ENCODE measurements around the gene SLC22A5.

- no peak for TF ChIP-seq CTCF (IDR thresholded peaks at IDR 0.05)
- no peak for TF ChIP-seq POLR2A (IDR thresholded peaks at IDR 0.05)
- TF ChIP-seq POLR2AphosphoS5 (IDR thresholded peaks at IDR 0.05), result no peak
These were observed 49.5 kb upstream of the SLC22A5 start for GRCh38 chr5:132319975-132320374.

Data from prostate gland (tissue), 2 donors.